ENCODE measurements around the gene NUDT1. TPM values are rescaled to one million over a fixed set of nuclear protein-coding genes. Genes with fewer than 3 reads are reported as not detected.

NUDT1 gene
- total RNA-seq: 50.9 and 56.2 TPM in 2 replicates

DNA sequence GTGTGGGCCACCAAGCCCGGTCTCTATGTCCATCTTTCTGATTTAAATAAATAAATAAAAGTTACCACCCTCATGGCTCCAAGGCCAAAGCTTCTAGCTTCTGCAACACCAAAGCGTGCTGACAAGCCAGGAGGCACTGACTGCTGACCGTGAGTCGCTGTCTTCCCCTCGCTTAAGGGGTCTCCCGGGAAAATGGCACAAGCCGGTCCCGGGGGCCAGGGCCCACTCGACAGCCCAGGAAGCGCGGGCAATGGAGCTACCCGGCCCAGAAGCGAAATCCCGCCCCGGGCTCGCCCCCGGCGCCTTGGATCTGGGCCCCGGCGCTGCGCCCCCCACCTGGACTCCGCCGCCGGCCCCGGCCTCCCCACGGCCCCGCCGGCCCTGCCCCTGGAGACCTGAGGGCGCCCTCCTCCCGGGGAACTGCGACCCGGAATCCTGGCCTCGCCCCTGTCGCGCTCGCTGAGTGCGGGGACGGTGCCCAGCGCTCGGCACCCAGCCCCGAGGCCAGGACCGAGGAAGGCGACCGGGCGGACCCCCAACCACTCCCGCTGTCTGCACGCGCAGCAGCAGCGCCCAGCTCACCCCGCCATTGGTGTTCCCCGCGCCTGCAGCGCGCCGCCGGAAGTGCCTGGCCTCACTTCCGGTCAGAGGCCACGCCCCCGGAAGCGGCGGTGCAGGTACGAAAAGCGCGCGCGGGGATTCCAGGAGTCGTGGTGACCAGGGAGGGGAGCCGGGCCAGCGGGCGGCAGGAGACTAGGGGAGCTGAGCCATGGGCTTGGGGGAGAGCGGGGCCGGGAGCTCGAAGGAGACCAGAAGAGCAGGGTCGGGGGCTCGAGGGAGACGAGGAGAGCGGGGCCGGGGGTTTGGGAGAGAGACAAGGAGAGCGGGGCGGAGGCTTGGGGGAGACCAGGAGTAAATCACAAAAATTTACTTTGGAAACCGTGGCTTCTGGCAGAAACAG lies at the start of gene NUDT1, which contains the start of gene MRM2:
NUDT1 (plus strand) TSS at position 647 of the 961 bp plus-strand sequence. CDS start 2,349 bp downstream, outside the sequence.
MRM2 (minus strand) TSS at position 626 of the 961 bp plus-strand sequence; CDS start at position 590, 36 bp downstream.

DNA sequence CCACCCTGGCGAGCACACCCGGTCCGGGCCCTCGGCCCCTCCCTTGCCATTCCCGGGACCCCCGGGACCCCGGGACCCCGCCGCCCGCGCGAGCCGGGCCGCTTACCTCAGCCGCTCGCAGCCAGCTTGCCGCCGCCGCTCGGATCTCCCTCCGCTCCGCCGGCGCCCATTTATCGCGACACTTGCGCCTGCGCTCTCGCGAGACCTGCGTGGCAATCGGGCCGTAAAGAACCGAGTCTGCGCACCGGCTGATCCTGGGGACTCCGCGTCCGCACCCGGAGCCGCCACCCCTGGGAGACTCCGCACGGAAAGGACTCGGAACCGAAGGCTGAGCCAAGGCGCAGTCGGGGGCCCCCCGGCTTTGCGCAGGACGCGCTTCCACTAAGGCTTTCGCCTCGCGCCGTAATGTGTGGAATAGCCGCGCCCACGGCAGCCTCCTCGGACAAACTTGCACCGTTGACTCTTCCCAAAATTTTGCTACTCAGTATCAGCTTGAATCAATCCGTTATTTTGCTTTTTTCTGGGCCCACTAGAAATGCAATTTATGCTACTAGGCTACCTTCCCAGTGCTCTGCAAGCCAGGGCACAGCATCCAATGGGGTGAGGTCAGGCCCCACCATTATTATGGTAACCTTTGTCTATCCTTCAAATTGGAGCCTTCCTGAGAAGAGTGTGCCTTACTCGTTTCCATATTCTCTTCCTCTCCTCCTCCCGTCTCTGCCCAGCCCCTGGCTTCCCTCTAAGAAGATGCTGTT lies 9.1 kb upstream of the NUDT1 start, which contains the start of gene MAD1L1:
MAD1L1 (minus strand) TSS at position 180 of the 755 bp plus-strand sequence. CDS start 2,812 bp downstream, outside the sequence.

Other genes starting within 250 kb of the NUDT1 start
- 42.9 and 50.7 TPM in 2 replicates for gene MAD1L1, start 9.3 kb upstream of the NUDT1 start, total RNA-seq
- gene MRM2, start within 50 bp of the NUDT1 start, total RNA-seq: 20.9 and 27.9 TPM in 2 replicates
- gene SNX8, start 72.2 kb downstream of the NUDT1 start, total RNA-seq: 9.3 and 32.9 TPM in 2 replicates
- gene EIF3B, start 112.6 kb downstream of the NUDT1 start, total RNA-seq: 170 and 180 TPM in 2 replicates
- gene CHST12, start 161.4 kb downstream of the NUDT1 start, total RNA-seq: 7.8 and 8.8 TPM in 2 replicates
- not detected in 2 replicates for gene GRIFIN, start 234.2 kb downstream of the NUDT1 start, total RNA-seq

All from airway epithelial cell (primary cell).